Left renal cortex interstitium (tissue), 4 donors: Measurements from ENCODE around the gene CACYBP. TPM values are rescaled to one million over a fixed set of nuclear protein-coding genes. Genes with fewer than 3 reads are reported as not detected.

Source experiments
- DNase-seq, 4 donors: peaks; one replicate each; pipeline ENCODE4 v3.0.0-alpha.2; 2013; ENCODE audit warnings: low read depth in 4 of 4, low spot score in 2 of 4, missing footprints in 1 of 4
- polyA plus RNA-seq, 4 donors: library from polyadenylated mRNA; unstranded; fragments of 120-200 nt; gene quantifications; one replicate each; pipeline ENCODE4 v1.2.1, GENCODE V29; 2013; ENCODE audit not compliant: insufficient read length in 4 of 4

CACYBP gene
- polyA plus RNA-seq, 4 donors = 109 to 130 (median 128) TPM

- DNase-seq = no peak
Observed at GRCh38 chr1:174971466-174971865, 28.3 kb upstream of the CACYBP start.

- DNase-seq = no peak
Observed at GRCh38 chr1:174971902-174972301, 27.8 kb upstream of the CACYBP start.

- no peak for DNase-seq
Observed at GRCh38 chr1:174974711-174975119, 25.0 kb upstream of the CACYBP start.

- no peak for DNase-seq
Observed at GRCh38 chr1:174975764-174976163, 24.0 kb upstream of the CACYBP start.

- DNase-seq = no peak
Observed at GRCh38 chr1:174976436-174977108, 23.2 kb upstream of the CACYBP start.

- DNase-seq = no peak
Observed at GRCh38 chr1:174982971-174983689, 16.6 kb upstream of the CACYBP start.

- DNase-seq = no peak
Observed at GRCh38 chr1:174984952-174985351, 14.8 kb upstream of the CACYBP start.

GRCh38 chr1:174988539-174988938, 11.2 kb upstream of the CACYBP start:
- DNase-seq = no peak

- no peak for DNase-seq
Observed at GRCh38 chr1:174988986-174989385, 10.8 kb upstream of the CACYBP start.

- DNase-seq = no peak
Observed at GRCh38 chr1:174989536-174990220, 10.1 kb upstream of the CACYBP start.

- no peak for DNase-seq
Observed at GRCh38 chr1:174990382-174990999, 9.3 kb upstream of the CACYBP start.

- no peak for DNase-seq
Observed at GRCh38 chr1:174991473-174991872, 8.3 kb upstream of the CACYBP start.

GRCh38 chr1:174995121-174995520, 4.6 kb upstream of the CACYBP start:
- DNase-seq = no peak

GRCh38 chr1:174995916-174996315, 3.8 kb upstream of the CACYBP start:
- no peak for DNase-seq

GRCh38 chr1:174996476-174996875, 3.3 kb upstream of the CACYBP start:
- no peak for DNase-seq

- no peak for DNase-seq
Observed at GRCh38 chr1:174997041-174997440, 2.7 kb upstream of the CACYBP start.

- DNase-seq = peak in 3 of 4 donors; percentile 55 to 61 (median 56)
Observed at GRCh38 chr1:174998569-174999215, 1.1 kb upstream of the CACYBP start.

GRCh38 chr1:174999216-174999935, 371 bp upstream of the CACYBP start:
- peak; percentile 97 to 100 (median 98) for DNase-seq

- DNase-seq = no peak
Observed at GRCh38 chr1:175000697-175001187, 995 bp downstream of the CACYBP start.
